Erythroblast (primary cell): ENCODE results near the gene KAT14.

Experiments
- GATA1 ChIP-seq: IDR thresholded peaks from 2 replicates; pipeline ENCODE4 v1.6.1; 2011; ENCODE audit warnings: low read depth, mild to moderate bottlenecking, control low read depth, low read length, moderate library complexity
- POLR2A ChIP-seq: IDR thresholded peaks from 2 replicates; pipeline ENCODE4 v1.6.1; 2011; ENCODE audit warnings: mild to moderate bottlenecking, low read length

DNA sequence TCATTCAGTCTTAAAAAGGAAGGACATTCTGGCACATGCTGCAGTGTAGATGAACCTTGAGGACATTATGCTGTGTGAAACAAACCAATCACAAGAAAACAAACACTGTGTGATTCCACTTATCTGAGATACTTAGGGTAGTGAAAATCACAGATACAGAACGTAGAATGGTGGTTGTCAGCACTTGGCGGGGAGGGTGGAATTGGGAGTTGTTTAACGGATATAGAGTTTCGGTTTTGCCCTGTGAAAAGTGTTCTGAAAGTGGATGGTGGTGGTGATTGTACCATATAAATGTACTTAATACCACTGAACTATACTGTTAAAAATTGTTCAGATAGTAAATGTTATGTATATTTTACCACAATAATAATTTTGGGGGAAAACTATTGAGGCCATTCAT, 18.4 kb downstream of the KAT14 start:
- TF ChIP-seq POLR2A (no peak), GATA1 (no peak)
